ENCODE results near the gene DGKD.

DNA sequence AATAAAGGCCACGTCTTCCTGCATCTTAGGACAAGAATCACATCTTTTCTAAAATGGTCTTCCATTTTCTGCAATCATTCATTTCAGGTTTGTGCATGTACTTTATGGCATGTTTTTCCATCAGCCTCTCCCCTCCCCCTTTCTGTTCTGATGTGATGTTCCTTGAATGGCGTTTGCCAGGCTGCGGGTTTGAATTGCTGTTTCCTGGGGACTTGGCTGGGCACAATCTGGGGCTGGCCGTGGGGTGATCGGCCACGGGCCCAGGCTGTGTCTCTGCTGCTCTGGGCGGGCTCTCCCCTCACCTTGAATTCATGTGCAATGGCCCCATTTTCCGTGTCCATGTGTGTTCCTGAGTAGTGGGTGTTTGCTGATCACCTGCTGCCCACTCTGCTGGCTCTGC is 15.2 kb downstream of the DGKD start:
- TF ChIP-seq, protein P1, sequence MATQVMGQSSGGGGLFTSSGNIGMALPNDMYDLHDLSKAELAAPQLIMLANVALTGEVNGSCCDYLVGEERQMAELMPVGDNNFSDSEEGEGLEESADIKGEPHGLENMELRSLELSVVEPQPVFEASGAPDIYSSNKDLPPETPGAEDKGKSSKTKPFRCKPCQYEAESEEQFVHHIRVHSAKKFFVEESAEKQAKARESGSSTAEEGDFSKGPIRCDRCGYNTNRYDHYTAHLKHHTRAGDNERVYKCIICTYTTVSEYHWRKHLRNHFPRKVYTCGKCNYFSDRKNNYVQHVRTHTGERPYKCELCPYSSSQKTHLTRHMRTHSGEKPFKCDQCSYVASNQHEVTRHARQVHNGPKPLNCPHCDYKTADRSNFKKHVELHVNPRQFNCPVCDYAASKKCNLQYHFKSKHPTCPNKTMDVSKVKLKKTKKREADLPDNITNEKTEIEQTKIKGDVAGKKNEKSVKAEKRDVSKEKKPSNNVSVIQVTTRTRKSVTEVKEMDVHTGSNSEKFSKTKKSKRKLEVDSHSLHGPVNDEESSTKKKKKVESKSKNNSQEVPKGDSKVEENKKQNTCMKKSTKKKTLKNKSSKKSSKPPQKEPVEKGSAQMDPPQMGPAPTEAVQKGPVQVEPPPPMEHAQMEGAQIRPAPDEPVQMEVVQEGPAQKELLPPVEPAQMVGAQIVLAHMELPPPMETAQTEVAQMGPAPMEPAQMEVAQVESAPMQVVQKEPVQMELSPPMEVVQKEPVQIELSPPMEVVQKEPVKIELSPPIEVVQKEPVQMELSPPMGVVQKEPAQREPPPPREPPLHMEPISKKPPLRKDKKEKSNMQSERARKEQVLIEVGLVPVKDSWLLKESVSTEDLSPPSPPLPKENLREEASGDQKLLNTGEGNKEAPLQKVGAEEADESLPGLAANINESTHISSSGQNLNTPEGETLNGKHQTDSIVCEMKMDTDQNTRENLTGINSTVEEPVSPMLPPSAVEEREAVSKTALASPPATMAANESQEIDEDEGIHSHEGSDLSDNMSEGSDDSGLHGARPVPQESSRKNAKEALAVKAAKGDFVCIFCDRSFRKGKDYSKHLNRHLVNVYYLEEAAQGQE (IDR thresholded peaks at IDR 0.05; ENCODE audit: insufficient read depth in 1 of 2, low read depth in 2 of 2, low read length in 2 of 2) = no peak
- TF ChIP-seq POLR2AphosphoS5 (IDR thresholded peaks at IDR 0.05; ENCODE audit: low read depth, low read length) = no peak
